HG02840 (cell line): ENCODE measurements around the gene CXorf49.
"Not testable (repeated sequence)": the region's sequence is repeated elsewhere in the genome, so short reads cannot be mapped to it uniquely, and the experiment has no call there.

Experiments used
- ATAC-seq: cut with Tn5 transposase; IDR thresholded peaks from one replicate; pipeline ENCODE4 v1.9.1; 2021; ENCODE audit warnings: mild to moderate bottlenecking, moderate library complexity, moderate number of reproducible peaks; ENCODE audit not compliant: unreplicated experiment, low FRiP score

The CXorf49 gene

DNA sequence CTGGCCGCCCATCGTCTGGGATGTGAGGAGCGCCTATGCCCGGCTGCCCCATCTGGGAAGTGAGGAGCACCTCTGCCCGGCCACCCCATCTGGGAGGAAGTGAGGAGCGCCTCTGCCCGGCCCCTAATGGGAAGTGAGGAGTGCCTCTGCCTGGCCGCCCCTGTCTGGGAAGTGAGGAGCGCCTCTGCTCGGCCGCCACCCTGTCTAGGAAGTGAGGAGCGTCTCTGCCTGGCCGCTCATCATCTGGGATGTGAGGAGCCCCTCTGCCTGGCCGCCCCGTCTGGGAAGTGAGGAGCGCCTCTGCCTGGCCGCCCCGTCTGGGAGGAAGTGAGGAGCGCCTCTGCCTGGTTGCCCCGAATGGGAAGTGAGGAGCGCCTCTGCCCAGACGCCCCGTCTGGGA is 42.4 kb downstream of the CXorf49 start:
- ATAC-seq, result not testable (repeated sequence)

- no peak for ATAC-seq
These were observed 46.1 kb downstream of the CXorf49 start for GRCh38 chrX:71671938-71672337.

DNA sequence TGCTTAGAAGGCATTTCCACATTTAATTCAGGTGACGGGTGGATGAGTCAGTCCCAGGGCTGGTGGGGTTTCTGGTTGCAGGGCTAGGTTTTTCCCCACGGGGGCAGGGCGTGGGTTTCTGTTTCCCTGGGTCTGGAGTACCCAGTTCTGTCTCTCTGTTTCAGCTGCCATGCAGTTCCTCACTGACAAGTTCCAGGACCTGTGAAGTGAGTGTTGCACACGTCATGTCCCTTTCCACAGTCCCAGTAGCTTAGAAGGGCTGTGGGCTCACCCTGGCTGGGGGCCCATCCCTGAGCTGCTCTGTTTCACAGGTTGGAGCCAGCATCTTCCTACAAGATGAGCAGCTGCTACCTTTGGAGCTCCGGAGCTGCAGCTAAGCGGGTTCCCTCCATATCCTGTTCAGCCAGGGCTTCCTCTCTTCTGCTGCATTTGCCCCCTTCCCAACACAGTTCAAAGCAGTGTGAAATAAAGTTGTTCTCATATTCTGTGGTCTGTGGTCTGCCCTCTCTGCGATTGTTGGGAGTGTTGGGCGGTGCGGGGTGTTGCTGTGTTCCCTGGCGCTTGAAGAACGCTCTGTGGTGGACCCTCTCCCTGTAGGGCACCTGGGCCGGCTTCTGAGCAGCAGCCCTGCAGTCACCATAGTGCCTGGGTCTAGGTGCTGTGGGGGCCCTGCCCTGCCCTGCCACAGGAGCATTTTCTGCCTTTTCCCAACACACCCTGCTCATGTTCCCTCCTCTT is 46.9 kb downstream of the CXorf49 start:
- no peak for ATAC-seq

DNA sequence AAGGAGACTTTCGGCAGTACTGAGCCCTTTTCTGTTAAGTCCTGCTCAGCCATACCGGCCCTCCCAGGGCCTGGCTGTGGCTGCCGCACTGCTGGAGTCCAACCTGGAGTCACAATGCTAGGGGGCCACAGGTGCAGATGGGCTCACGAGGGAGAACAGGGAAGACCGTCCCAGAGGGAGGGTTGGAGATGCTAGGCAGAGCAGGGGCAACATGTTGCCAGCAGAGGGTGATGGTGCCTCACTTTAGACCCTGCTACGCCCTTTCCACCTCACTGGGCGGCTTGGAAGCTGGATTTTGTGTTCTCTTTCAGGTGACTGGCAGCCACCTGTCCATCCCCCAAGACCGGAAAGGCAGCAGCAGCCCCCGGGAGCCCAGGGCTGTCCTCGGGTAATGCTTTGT is 48.1 kb downstream of the CXorf49 start:
- not testable (repeated sequence) for ATAC-seq

GRCh38 chrX:71669492-71669891 is 48.6 kb downstream of the CXorf49 start:
- ATAC-seq, result no peak

GRCh38 chrX:71668248-71668595 is 49.9 kb downstream of the CXorf49 start:
- no peak for ATAC-seq

- no peak for ATAC-seq
These were observed 50.5 kb downstream of the CXorf49 start, which contains the start of gene LOC101059915 for GRCh38 chrX:71667328-71668247. TSS of gene LOC101059915 (plus strand) at chrX:71667546.

DNA sequence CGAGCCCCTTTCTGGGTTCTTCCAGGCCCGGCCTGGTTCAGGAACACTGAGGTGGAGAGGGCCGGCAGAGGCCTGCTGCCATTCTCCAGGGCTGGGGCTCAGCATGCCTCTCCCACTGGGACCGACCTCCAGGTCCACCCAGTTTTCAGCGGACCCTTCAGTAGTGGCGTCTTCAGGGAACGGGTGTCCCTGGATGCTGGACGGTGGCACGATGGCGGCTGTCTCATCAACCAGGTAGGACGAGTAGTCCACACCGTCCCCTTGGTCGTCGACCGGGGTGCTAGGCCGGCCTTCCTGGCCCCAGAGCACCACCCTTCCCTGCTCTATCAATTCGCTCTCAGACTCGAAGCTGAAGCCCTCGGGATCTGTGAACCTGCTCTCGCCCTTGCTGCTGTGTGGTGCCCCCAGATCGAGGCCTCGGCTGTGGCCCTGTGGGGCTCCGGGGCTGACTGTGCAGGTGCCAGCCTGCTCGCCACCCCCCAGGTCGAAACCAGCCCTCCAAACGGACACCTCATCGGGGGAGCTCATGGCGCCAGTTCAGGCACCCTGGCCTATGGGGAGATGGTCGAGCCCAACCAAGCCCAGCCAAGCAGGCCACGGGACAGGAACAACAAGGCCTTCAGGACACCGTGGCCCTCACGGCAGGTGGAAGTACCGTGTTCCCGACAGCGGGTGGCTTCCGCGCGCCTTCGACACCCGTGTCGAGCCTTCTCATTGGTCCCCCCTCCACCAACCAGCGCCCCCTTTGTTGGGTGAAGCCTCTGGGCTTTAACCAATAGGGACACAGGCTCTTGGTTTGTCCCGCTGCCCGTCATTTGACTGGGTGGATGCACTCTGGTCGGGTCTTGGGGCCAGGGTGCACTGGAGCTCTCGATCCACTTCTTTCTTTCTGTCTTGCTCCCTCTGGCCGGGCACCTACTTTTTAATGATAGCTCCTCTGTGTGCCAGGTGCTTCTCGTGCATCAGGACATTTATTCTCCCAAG is 51.6 kb downstream of the CXorf49 start:
- no peak for ATAC-seq

DNA sequence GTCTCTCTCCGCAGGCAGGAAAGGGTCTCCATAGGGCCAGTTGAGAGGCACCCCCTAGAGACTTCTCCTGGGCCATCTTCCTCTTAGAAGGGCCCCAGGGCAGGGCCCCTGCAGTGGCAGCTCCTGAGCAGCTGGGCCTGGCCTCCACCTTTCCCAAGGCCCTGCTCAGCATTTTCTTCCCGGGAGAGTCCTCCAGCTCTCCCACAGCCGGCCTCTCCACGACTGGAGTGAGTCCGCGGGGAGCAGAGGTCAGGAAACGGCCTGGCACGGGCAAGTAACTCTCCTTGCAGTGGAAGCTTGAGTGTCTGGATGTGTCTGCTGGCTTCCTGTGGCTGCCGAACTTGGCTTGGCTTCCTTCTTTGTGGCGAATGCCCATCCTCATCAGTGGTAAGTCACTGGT is 52.3 kb downstream of the CXorf49 start:
- ATAC-seq, result no peak

DNA sequence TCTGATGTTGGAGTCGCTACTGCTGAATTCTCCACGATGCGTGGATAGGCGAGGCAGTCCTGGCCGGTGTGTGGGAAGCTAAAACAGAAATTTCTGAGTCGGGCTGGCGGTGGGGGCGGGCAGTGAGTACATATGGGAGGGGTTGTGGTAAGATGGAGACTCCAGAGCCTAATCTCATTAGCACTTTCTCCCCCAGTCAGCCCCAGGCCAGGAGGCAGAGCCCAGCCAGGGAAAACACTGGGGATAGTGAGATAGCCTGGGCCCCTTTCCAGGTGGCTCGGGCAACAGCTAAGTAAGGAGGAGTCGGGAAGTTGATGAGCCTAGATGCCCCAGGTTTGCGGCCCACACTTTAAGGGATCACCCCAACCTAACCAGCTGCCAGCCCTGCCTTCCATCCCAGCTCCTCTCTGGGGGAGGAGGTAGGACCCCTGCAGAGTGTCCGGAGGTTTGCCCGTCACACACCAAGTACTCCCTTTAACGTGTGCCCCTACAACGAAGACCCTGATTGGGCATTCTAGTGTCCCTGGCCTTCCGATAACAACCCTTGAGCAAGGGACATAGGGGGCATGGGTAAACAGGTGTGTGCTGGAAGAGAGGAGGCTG is 53.1 kb downstream of the CXorf49 start:
- no peak for ATAC-seq
